ENCODE results near the gene PIK3CD. TPM values are rescaled to one million over a fixed set of nuclear protein-coding genes. Genes with fewer than 3 reads are reported as not detected.

The PIK3CD gene
- total and polyA plus RNA-seq, 2 donors (not counting 3 experiments of a cell fraction or from before 2014, with no cell fraction given): 3.5 to 5.2 TPM

DNA sequence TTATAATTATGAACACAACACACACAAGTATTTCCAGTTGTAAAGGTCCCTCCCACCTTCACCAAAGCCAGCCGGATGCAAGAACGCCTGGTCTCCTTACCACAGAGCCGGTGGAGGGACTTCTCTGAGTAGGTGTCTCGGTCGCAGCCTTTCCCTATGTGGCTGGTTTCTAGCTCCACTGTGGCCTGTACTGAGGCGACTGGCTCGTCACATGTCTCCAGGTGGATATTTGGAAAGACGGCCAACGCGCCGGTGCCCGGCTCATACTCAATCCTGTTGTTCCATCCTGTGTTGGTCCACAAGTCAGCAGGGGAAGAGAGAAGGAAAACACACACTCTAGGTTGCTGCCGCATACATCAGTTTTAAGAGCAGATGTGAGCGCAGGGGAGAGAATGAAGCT, 97.8 kb downstream of the PIK3CD start:
- Histone ChIP-seq H3K9me3 (replicated peaks; ENCODE audit: control insufficient read depth, insufficient read depth, low read length) (no peaks in the 10 kb centered on the region), H3K4me2 (ENCODE audit: insufficient read depth, low read length) (no peak overlapping the region), H3K4me1 (ENCODE audit: control insufficient read depth, extremely low read depth, insufficient read depth, low read length) (no peaks in the 10 kb centered on the region), H3K27me3 (ENCODE audit: control insufficient read depth in 2 of 2, insufficient read depth in 2 of 2, low read length in 2 of 2) (no peaks in the 10 kb centered on the region), H3K36me3 (ENCODE audit: control insufficient read depth in 2 of 2, extremely low read depth in 1 of 2, insufficient read depth in 2 of 2, low read length in 2 of 2) (peaks cover 2 to 12% of the 10 kb centered on the region in 2 experiments), H3K9me1 (replicated peaks; ENCODE audit: control insufficient read depth, extremely low read depth, insufficient read depth, low read length) (no peaks in the 10 kb centered on the region), H3K79me2 (ENCODE audit: control insufficient read depth, insufficient read depth, low read length) (no peaks in the 10 kb centered on the region), H3K4me3 (replicated peaks in 1 of 3; ENCODE audit: insufficient read depth in 1 of 3, low read depth in 1 of 3, low read length in 3 of 3) (no peak overlapping the region), H3K9ac (replicated peaks; ENCODE audit: extremely low read depth, insufficient read depth, low read length) (no peak overlapping the region), H4K20me1 (replicated peaks; ENCODE audit: control insufficient read depth, extremely low read depth, insufficient read depth, low read length) (no peaks in the 10 kb centered on the region), H2AFZ (ENCODE audit: low read depth, low read length) (no peak overlapping the region), H3K27ac (ENCODE audit: insufficient read depth, low read depth, low read length) (no peak overlapping the region)
- ChIA-PET POLR2A (no interaction called here), CTCF (interaction anchor here (1.3 kb wide), 1 partner anchor 29 kb away, joined by 4 read pairs; no protein-coding TSS in a partner anchor)
- no TSS peak for BruUV-seq (replicated peaks)
- TF ChIP-seq MYC (IDR thresholded peaks at IDR 0.05; ENCODE audit: low read depth, low read length): no peak
- TF ChIP-seq, protein P1, sequence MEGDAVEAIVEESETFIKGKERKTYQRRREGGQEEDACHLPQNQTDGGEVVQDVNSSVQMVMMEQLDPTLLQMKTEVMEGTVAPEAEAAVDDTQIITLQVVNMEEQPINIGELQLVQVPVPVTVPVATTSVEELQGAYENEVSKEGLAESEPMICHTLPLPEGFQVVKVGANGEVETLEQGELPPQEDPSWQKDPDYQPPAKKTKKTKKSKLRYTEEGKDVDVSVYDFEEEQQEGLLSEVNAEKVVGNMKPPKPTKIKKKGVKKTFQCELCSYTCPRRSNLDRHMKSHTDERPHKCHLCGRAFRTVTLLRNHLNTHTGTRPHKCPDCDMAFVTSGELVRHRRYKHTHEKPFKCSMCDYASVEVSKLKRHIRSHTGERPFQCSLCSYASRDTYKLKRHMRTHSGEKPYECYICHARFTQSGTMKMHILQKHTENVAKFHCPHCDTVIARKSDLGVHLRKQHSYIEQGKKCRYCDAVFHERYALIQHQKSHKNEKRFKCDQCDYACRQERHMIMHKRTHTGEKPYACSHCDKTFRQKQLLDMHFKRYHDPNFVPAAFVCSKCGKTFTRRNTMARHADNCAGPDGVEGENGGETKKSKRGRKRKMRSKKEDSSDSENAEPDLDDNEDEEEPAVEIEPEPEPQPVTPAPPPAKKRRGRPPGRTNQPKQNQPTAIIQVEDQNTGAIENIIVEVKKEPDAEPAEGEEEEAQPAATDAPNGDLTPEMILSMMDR (IDR thresholded peaks at IDR 0.05; ENCODE audit: extremely low read depth in 1 of 2, insufficient read depth in 1 of 2, low read depth in 1 of 2, low read length in 2 of 2): no peak
- no peak for FAIRE-seq
- dilution Hi-C loops (cut with MboI; ENCODE audit: extremely low pct_ligation_motif_present, low sequenced_read_pairs) (no loop called here), intact Hi-C loops (cut with micrococcal nuclease) (no loop called here)
- DNase-seq (ENCODE audit: low read depth, low spot score): no peak

GRCh38 chr1:9751971-9752370, 100.4 kb downstream of the PIK3CD start:
- DNase-seq (ENCODE audit: low read depth, low spot score) (no peak), FAIRE-seq (no peak)
- dilution Hi-C loops (cut with MboI; ENCODE audit: extremely low pct_ligation_motif_present, low sequenced_read_pairs) (no loop called here), intact Hi-C loops (cut with micrococcal nuclease) (no loop called here)
- BruUV-seq (replicated peaks): no TSS peak
- H2AFZ ChIP-seq (ENCODE audit: low read depth, low read length): no peak overlapping the region
- peaks cover 9% of the 10 kb centered on the region for H3K4me1 ChIP-seq (ENCODE audit: control insufficient read depth, extremely low read depth, insufficient read depth, low read length)
- H3K9me1 ChIP-seq (replicated peaks; ENCODE audit: control insufficient read depth, extremely low read depth, insufficient read depth, low read length): no peaks in the 10 kb centered on the region
- no peaks in the 10 kb centered on the region for H4K20me1 ChIP-seq (replicated peaks; ENCODE audit: control insufficient read depth, extremely low read depth, insufficient read depth, low read length)
- no peak overlapping the region for H3K9ac ChIP-seq (replicated peaks; ENCODE audit: extremely low read depth, insufficient read depth, low read length)
- H3K36me3 ChIP-seq (ENCODE audit: control insufficient read depth in 2 of 2, extremely low read depth in 1 of 2, insufficient read depth in 2 of 2, low read length in 2 of 2): peaks cover 0 to 12% of the 10 kb centered on the region in 2 experiments
- CTCF ChIA-PET: no interaction called here
- no peak overlapping the region for H3K4me3 ChIP-seq (replicated peaks in 1 of 3; ENCODE audit: insufficient read depth in 1 of 3, low read depth in 1 of 3, low read length in 3 of 3)
- H3K27me3 ChIP-seq (ENCODE audit: control insufficient read depth in 2 of 2, insufficient read depth in 2 of 2, low read length in 2 of 2): no peaks in the 10 kb centered on the region
- no peaks in the 10 kb centered on the region for H3K79me2 ChIP-seq (ENCODE audit: control insufficient read depth, insufficient read depth, low read length)
- H3K4me2 ChIP-seq (ENCODE audit: insufficient read depth, low read length): no peak overlapping the region
- TF ChIP-seq POLR2A (IDR thresholded peaks at IDR 0.05; ENCODE audit: low read depth, low read length) (no peak), FOS (IDR thresholded peaks at IDR 0.05; ENCODE audit: borderline replicate concordance, insufficient read depth, low read length) (no peak), GATA2 (IDR thresholded peaks at IDR 0.05; ENCODE audit: insufficient read depth, insufficient read length, low read depth, low read length) (no peak), EZH2 (IDR thresholded peaks at IDR 0.05; ENCODE audit: borderline replicate concordance, low read depth, low read length, severe bottlenecking) (no peak), JUN (IDR thresholded peaks at IDR 0.05; ENCODE audit: borderline replicate concordance, insufficient read depth, insufficient read length, low read depth) (no peak), MYC (IDR thresholded peaks at IDR 0.05; ENCODE audit: low read depth, low read length) (no peak), MAX (IDR thresholded peaks at IDR 0.05; ENCODE audit: insufficient read depth, insufficient read length) (no peak), POLR2AphosphoS5 (IDR thresholded peaks at IDR 0.05; ENCODE audit: insufficient read depth, low read depth, low read length) (no peak)
- TF ChIP-seq, protein P1 (IDR thresholded peaks at IDR 0.05; ENCODE audit: extremely low read depth in 1 of 2, insufficient read depth in 1 of 2, low read depth in 1 of 2, low read length in 2 of 2): no peak
- POLR2A ChIA-PET: no interaction called here
- no peak overlapping the region for H3K27ac ChIP-seq (ENCODE audit: insufficient read depth, low read depth, low read length)
- no peaks in the 10 kb centered on the region for H3K9me3 ChIP-seq (replicated peaks; ENCODE audit: control insufficient read depth, insufficient read depth, low read length)
